ENCODE data around the gene UQCC5.

Gene UQCC5, protein sequence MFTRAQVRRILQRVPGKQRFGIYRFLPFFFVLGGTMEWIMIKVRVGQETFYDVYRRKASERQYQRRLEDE

DNA sequence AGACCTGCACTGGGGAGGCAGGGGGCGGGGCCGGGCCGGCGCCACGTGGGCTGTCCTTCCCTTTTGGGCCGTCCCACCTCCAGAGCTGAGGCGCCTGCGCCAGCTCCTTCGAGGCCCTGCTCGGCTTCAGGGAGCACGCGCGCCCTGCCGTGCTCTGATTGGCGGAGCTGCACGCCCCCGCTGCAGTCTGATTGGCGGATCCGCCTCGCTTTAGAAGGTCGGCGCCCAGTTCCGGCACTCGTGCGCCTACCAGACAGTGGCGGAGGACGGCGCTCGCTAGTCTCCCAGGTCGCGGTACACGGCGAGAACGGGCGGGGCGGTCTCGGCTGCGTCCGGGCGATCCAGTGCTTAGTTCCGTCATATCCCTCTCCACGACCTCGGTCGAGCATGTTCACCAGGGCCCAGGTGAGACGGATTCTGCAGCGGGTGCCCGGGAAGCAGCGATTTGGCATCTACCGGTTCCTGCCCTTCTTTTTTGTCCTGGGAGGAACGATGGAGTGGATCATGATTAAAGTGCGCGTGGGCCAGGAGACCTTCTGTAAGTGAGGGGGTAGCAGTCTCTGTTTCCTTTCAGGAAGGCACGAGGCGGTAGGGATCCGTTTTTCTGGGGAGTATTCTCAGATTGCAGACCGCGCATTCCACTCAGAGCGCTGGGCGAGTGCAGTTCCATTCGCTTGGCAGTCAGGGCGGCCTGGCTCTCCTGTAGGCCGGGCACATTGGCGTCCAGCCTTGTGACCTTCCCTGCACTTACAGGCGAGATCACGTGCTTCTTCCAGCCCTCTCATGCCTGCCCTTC is at the start of gene UQCC5:
UQCC5 (plus strand) TSS at position 237 of the 796 bp plus-strand sequence; CDS start at position 388, 151 bp downstream.
- Histone ChIP-seq H3K27me3 (ENCODE audit: control insufficient read depth in 5 of 5, insufficient read depth in 4 of 5, low read length in 5 of 5) (no peaks in the 10 kb centered on the region), H3K36me3 (ENCODE audit: control insufficient read depth in 5 of 5, insufficient read depth in 5 of 5, low read length in 5 of 5) (peaks cover 3 to 13% (median 7%) of the 10 kb centered on the region in 5 donors), H3K4me1 (ENCODE audit: control insufficient read depth in 5 of 5, insufficient read depth in 5 of 5, low read length in 5 of 5) (peaks cover 12 to 73% (median 53%) of the 10 kb centered on the region in 5 donors), H3K9me3 (ENCODE audit: control insufficient read depth in 5 of 5, low read length in 5 of 5) (no peaks in the 10 kb centered on the region), H3K4me3 (ENCODE audit: low read depth in 1 of 5, low read length in 5 of 5) (peak within 1 kb of the TSS; percentile 68 to 93 (median 83)), H3K9ac (ENCODE audit: low read length in 5 of 5) (peak within 1 kb of the TSS; percentile 12 to 85 (median 77)), H3K27ac (ENCODE audit: low read depth, low read length) (peak within 1 kb of the TSS; percentile 93)

GRCh38 chr3:52487050-52487787 is 49.2 kb upstream of the UQCC5 start:
- no peak overlapping the region for H3K27ac ChIP-seq (ENCODE audit: low read depth, low read length)
- no peaks in the 10 kb centered on the region for H3K9me3 ChIP-seq (ENCODE audit: control insufficient read depth in 5 of 5, low read length in 5 of 5)
- no peaks in the 10 kb centered on the region for H3K27me3 ChIP-seq (ENCODE audit: control insufficient read depth in 5 of 5, insufficient read depth in 4 of 5, low read length in 5 of 5)
- H3K9ac ChIP-seq (ENCODE audit: low read length in 5 of 5) = no peak overlapping the region
- H3K36me3 ChIP-seq (ENCODE audit: control insufficient read depth in 5 of 5, insufficient read depth in 5 of 5, low read length in 5 of 5) = peaks cover 0 to 93% (median 84%) of the 10 kb centered on the region in 5 donors
- peaks cover 14 to 49% (median 38%) of the 10 kb centered on the region in 5 donors for H3K4me1 ChIP-seq (ENCODE audit: control insufficient read depth in 5 of 5, insufficient read depth in 5 of 5, low read length in 5 of 5)
- H3K4me3 ChIP-seq (ENCODE audit: low read depth in 1 of 5, low read length in 5 of 5) = no peak overlapping the region

DNA sequence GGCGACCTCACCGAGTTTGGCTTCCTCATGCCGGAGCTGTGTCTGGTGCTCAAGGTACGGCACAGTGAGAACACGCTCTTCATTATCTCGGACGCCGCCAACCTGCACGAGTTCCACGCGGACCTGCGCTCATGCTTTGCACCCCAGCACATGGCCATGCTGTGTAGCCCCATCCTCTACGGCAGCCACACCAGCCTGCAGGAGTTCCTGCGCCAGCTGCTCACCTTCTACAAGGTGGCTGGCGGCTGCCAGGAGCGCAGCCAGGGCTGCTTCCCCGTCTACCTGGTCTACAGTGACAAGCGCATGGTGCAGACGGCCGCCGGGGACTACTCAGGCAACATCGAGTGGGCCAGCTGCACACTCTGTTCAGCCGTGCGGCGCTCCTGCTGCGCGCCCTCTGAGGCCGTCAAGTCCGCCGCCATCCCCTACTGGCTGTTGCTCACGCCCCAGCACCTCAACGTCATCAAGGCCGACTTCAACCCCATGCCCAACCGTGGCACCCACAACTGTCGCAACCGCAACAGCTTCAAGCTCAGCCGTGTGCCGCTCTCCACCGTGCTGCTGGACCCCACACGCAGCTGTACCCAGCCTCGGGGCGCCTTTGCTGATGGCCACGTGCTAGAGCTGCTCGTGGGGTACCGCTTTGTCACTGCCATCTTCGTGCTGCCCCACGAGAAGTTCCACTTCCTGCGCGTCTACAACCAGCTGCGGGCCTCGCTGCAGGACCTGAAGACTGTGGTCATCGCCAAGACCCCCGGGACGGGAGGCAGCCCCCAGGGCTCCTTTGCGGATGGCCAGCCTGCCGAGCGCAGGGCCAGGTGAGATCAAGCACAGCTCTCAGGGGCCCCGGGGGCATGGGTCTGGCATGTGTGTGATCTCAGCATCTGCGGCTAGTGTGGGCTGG is 48.4 kb upstream of the UQCC5 start:
- Histone ChIP-seq H3K4me1 (ENCODE audit: control insufficient read depth in 5 of 5, insufficient read depth in 5 of 5, low read length in 5 of 5) (peaks cover 17 to 55% (median 46%) of the 10 kb centered on the region in 5 donors), H3K27ac (ENCODE audit: low read depth, low read length) (no peak overlapping the region)

GRCh38 chr3:52488746-52489145 is 47.7 kb upstream of the UQCC5 start:
- no peaks in the 10 kb centered on the region for H3K27me3 ChIP-seq (ENCODE audit: control insufficient read depth in 5 of 5, insufficient read depth in 4 of 5, low read length in 5 of 5)
- no peak overlapping the region for H3K27ac ChIP-seq (ENCODE audit: low read depth, low read length)
- peaks cover 14 to 55% (median 46%) of the 10 kb centered on the region in 5 donors for H3K4me1 ChIP-seq (ENCODE audit: control insufficient read depth in 5 of 5, insufficient read depth in 5 of 5, low read length in 5 of 5)
- no peak overlapping the region for H3K9ac ChIP-seq (ENCODE audit: low read length in 5 of 5)
- H3K4me3 ChIP-seq (ENCODE audit: low read depth in 1 of 5, low read length in 5 of 5) = no peak overlapping the region
- peaks cover 0 to 93% (median 84%) of the 10 kb centered on the region in 5 donors for H3K36me3 ChIP-seq (ENCODE audit: control insufficient read depth in 5 of 5, insufficient read depth in 5 of 5, low read length in 5 of 5)
- H3K9me3 ChIP-seq (ENCODE audit: control insufficient read depth in 5 of 5, low read length in 5 of 5) = no peaks in the 10 kb centered on the region

More for the DNA sequence above, 48.4 kb upstream of the UQCC5 start:
- Histone ChIP-seq H3K9me3 (ENCODE audit: control insufficient read depth in 5 of 5, low read length in 5 of 5) (no peaks in the 10 kb centered on the region), H3K36me3 (ENCODE audit: control insufficient read depth in 5 of 5, insufficient read depth in 5 of 5, low read length in 5 of 5) (peaks cover 0 to 93% (median 84%) of the 10 kb centered on the region in 5 donors), H3K27me3 (ENCODE audit: control insufficient read depth in 5 of 5, insufficient read depth in 4 of 5, low read length in 5 of 5) (no peaks in the 10 kb centered on the region), H3K4me3 (ENCODE audit: low read depth in 1 of 5, low read length in 5 of 5) (no peak overlapping the region), H3K9ac (ENCODE audit: low read length in 5 of 5) (no peak overlapping the region)

DNA sequence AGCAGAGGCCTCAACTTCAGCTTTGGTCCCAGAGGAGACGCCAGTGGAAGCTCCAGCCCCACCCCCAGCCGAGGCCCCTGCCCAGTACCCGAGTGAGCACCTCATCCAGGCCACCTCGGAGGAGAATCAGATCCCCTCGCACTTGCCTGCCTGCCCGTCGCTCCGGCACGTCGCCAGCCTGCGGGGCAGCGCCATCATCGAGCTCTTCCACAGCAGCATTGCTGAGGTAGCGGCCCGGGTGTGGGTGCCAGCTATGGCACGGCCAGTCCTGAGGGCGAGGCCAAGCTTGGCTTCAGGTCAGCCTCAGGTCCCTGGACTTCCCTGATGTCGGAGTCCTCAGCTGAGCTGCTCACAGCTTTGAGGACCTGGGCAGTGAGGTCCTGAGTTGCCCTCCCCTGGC is 47.0 kb upstream of the UQCC5 start:
- Histone ChIP-seq H3K27me3 (ENCODE audit: control insufficient read depth in 5 of 5, insufficient read depth in 4 of 5, low read length in 5 of 5) (no peaks in the 10 kb centered on the region), H3K36me3 (ENCODE audit: control insufficient read depth in 5 of 5, insufficient read depth in 5 of 5, low read length in 5 of 5) (peaks cover 0 to 91% (median 83%) of the 10 kb centered on the region in 5 donors), H3K9ac (ENCODE audit: low read length in 5 of 5) (no peak overlapping the region), H3K4me1 (ENCODE audit: control insufficient read depth in 5 of 5, insufficient read depth in 5 of 5, low read length in 5 of 5) (peaks cover 14 to 60% (median 53%) of the 10 kb centered on the region in 5 donors), H3K27ac (ENCODE audit: low read depth, low read length) (no peak overlapping the region), H3K9me3 (ENCODE audit: control insufficient read depth in 5 of 5, low read length in 5 of 5) (no peaks in the 10 kb centered on the region), H3K4me3 (ENCODE audit: low read depth in 1 of 5, low read length in 5 of 5) (no peak overlapping the region)

DNA sequence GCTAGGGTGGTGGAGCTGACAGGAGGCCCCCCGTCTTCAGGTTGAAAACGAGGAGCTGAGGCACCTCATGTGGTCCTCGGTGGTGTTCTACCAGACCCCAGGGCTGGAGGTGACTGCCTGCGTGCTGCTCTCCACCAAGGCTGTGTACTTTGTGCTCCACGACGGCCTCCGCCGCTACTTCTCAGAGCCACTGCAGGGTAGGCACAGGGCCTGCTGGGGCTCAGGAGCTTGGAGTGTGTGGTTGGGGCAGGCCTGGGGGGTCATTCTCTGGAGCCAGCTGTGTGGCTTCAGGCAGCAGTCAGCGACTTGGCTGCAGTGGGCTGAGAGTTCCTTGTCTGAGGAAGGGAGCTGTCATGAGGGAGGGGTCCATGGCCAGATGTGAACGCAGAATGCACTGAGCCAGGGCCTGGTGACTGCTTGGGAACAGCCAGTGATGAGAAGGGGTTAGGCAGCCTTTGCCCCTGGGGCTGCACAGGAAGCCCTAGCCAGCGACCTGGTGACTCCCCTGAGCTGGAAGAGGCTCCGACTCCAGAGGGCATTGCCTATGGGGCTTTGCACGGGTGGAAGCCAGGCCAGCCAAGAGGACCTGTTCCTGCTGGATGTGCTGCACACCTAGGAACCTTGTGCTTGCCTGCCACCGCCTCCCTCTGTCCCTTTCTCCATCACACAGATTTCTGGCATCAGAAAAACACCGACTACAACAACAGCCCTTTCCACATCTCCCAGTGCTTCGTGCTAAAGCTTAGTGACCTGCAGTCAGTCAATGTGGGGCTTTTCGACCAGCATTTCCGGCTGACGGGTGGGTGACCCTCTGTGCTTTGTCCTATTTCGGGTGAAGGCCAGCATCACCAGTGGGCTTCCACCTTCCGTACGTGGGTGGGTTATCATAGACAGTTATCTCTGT is 46.1 kb upstream of the UQCC5 start:
- H3K36me3 ChIP-seq (ENCODE audit: control insufficient read depth in 5 of 5, insufficient read depth in 5 of 5, low read length in 5 of 5) = peaks cover 0 to 83% (median 78%) of the 10 kb centered on the region in 5 donors
- H3K27me3 ChIP-seq (ENCODE audit: control insufficient read depth in 5 of 5, insufficient read depth in 4 of 5, low read length in 5 of 5) = no peaks in the 10 kb centered on the region
- peak overlapping the region in 1 of 5 donors; percentile 11 for H3K4me3 ChIP-seq (ENCODE audit: low read depth in 1 of 5, low read length in 5 of 5)
- H3K27ac ChIP-seq (ENCODE audit: low read depth, low read length) = peak overlapping the region; percentile 60
- H3K9me3 ChIP-seq (ENCODE audit: control insufficient read depth in 5 of 5, low read length in 5 of 5) = no peaks in the 10 kb centered on the region
- H3K4me1 ChIP-seq (ENCODE audit: control insufficient read depth in 5 of 5, insufficient read depth in 5 of 5, low read length in 5 of 5) = peaks cover 15 to 60% (median 54%) of the 10 kb centered on the region in 5 donors
- H3K9ac ChIP-seq (ENCODE audit: low read length in 5 of 5) = no peak overlapping the region

- Histone ChIP-seq H3K4me3 (ENCODE audit: low read depth in 1 of 5, low read length in 5 of 5) (peak overlapping the region in 2 of 5 donors; percentile 16 to 21), H3K9me3 (ENCODE audit: control insufficient read depth in 5 of 5, low read length in 5 of 5) (no peaks in the 10 kb centered on the region), H3K36me3 (ENCODE audit: control insufficient read depth in 5 of 5, insufficient read depth in 5 of 5, low read length in 5 of 5) (peaks cover 0 to 76% (median 70%) of the 10 kb centered on the region in 5 donors), H3K9ac (ENCODE audit: low read length in 5 of 5) (peak overlapping the region in 2 of 5 donors; percentile 15 to 44), H3K4me1 (ENCODE audit: control insufficient read depth in 5 of 5, insufficient read depth in 5 of 5, low read length in 5 of 5) (peaks cover 15 to 68% (median 62%) of the 10 kb centered on the region in 5 donors), H3K27me3 (ENCODE audit: control insufficient read depth in 5 of 5, insufficient read depth in 4 of 5, low read length in 5 of 5) (no peaks in the 10 kb centered on the region), H3K27ac (ENCODE audit: low read depth, low read length) (peak overlapping the region; percentile 60)
Measured at GRCh38 chr3:52490939-52491526, 45.4 kb upstream of the UQCC5 start.

DNA sequence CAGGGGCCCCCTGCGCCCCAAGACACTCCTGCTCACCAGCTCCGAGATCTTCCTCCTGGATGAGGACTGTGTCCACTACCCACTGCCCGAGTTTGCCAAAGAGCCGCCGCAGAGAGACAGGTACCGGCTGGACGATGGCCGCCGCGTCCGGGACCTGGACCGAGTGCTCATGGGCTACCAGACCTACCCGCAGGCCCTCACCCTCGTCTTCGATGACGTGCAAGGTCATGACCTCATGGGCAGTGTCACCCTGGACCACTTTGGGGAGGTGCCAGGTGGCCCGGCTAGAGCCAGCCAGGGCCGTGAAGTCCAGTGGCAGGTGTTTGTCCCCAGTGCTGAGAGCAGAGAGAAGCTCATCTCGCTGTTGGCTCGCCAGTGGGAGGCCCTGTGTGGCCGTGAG is 44.3 kb upstream of the UQCC5 start:
- H3K4me1 ChIP-seq (ENCODE audit: control insufficient read depth in 5 of 5, insufficient read depth in 5 of 5, low read length in 5 of 5) = peaks cover 15 to 78% (median 68%) of the 10 kb centered on the region in 5 donors
- H3K36me3 ChIP-seq (ENCODE audit: control insufficient read depth in 5 of 5, insufficient read depth in 5 of 5, low read length in 5 of 5) = peaks cover 0 to 65% (median 60%) of the 10 kb centered on the region in 5 donors
- no peak overlapping the region for H3K9ac ChIP-seq (ENCODE audit: low read length in 5 of 5)
- no peaks in the 10 kb centered on the region for H3K9me3 ChIP-seq (ENCODE audit: control insufficient read depth in 5 of 5, low read length in 5 of 5)
- H3K27me3 ChIP-seq (ENCODE audit: control insufficient read depth in 5 of 5, insufficient read depth in 4 of 5, low read length in 5 of 5) = no peaks in the 10 kb centered on the region
- no peak overlapping the region for H3K4me3 ChIP-seq (ENCODE audit: low read depth in 1 of 5, low read length in 5 of 5)
- H3K27ac ChIP-seq (ENCODE audit: low read depth, low read length) = no peak overlapping the region

Measured in subcutaneous abdominal adipose tissue (tissue), 5 donors.